Measurements from ENCODE around the gene CCDC47. TPM values are rescaled to one million over a fixed set of nuclear protein-coding genes. Genes with fewer than 3 reads are reported as not detected.

Gene CCDC47
- total RNA-seq, 1 experiment from 2014 or later, result 147 TPM

- H3K4me1 ChIP-seq (ENCODE audit: insufficient read depth, low read length), result peaks cover 7% of the 10 kb centered on the region; the same call in 1 of the 2 replicates
- H2AFZ ChIP-seq (ENCODE audit: low read length), result peak overlapping the region; percentile 51; the same call in 1 of the 2 replicates
- H3F3A ChIP-seq (ENCODE audit: low read length, unreplicated experiment), result no peaks in the 10 kb centered on the region
- H3K36me3 ChIP-seq (ENCODE audit: low read depth, low read length), result no peaks in the 10 kb centered on the region
- intact Hi-C loops (cut with micrococcal nuclease), result no loop called here
- H3K9me3 ChIP-seq (ENCODE audit: low read length), result no peaks in the 10 kb centered on the region
- BruUV-seq (replicated peaks), result no TSS peak
- H3K27ac ChIP-seq (ENCODE audit: low read length), result no peak overlapping the region
- H3K79me2 ChIP-seq (ENCODE audit: low read length), result no peaks in the 10 kb centered on the region
- ChIA-PET CTCF (no interaction called here), POLR2A (ENCODE audit: unreplicated experiment) (no interaction called here)
- no peak for DNase-seq
- no peak for TF ChIP-seq CTCF (conservative IDR thresholded peaks at IDR 0.05; ENCODE audit: low read depth, low read length)
- no peak for TF ChIP-seq EZH2phosphoT487 (IDR thresholded peaks at IDR 0.05; ENCODE audit: borderline replicate concordance, low read length)
- TF ChIP-seq EZH2 (IDR thresholded peaks at IDR 0.05; ENCODE audit: low read length, unreplicated experiment), result no peak
- no peaks in the 10 kb centered on the region for H3K9me2 ChIP-seq (replicated peaks; ENCODE audit: low read length)
- H3K9ac ChIP-seq (ENCODE audit: low read length), result no peak overlapping the region
- H3K4me2 ChIP-seq (ENCODE audit: low read length), result peak overlapping the region; percentile 79
- ATAC-seq, result no peak
- H3K4me3 ChIP-seq (ENCODE audit: low read length), result peak overlapping the region; percentile 75; the same call in 1 of the 2 replicates
- H4K20me1 ChIP-seq (ENCODE audit: low read length), result no peaks in the 10 kb centered on the region
- H3K27me3 ChIP-seq (ENCODE audit: low read length), result no peaks in the 10 kb centered on the region
These were observed 72.6 kb downstream of the CCDC47 start for GRCh38 chr17:63700528-63701455.

- Histone ChIP-seq H3K9me3 (ENCODE audit: low read length) (no peaks in the 10 kb centered on the region), H3F3A (ENCODE audit: low read length, unreplicated experiment) (no peaks in the 10 kb centered on the region), H3K9me2 (replicated peaks; ENCODE audit: low read length) (no peaks in the 10 kb centered on the region), H4K20me1 (ENCODE audit: low read length) (no peaks in the 10 kb centered on the region), H3K79me2 (ENCODE audit: low read length) (no peaks in the 10 kb centered on the region), H3K36me3 (ENCODE audit: low read depth, low read length) (no peaks in the 10 kb centered on the region), H3K4me1 (ENCODE audit: insufficient read depth, low read length) (peaks cover 7% of the 10 kb centered on the region; the same call in 1 of the 2 replicates), H3K9ac (ENCODE audit: low read length) (peak within 1 kb of the TSS; percentile 17; the same call in 1 of the 2 replicates), H3K27ac (ENCODE audit: low read length) (no peak within 1 kb of the TSS), H2AFZ (ENCODE audit: low read length) (peak within 1 kb of the TSS; percentile 75), H3K4me2 (ENCODE audit: low read length) (peak within 1 kb of the TSS; percentile 89), H3K27me3 (ENCODE audit: low read length) (no peaks in the 10 kb centered on the region), H3K4me3 (ENCODE audit: low read length) (peak within 1 kb of the TSS; percentile 75)
- ATAC-seq (peak; percentile 37), DNase-seq (peak; percentile 25)
- no peak for TF ChIP-seq EZH2phosphoT487 (IDR thresholded peaks at IDR 0.05; ENCODE audit: borderline replicate concordance, low read length)
- POLR2A ChIA-PET (ENCODE audit: unreplicated experiment), result no interaction called here
- no TSS peak for BruUV-seq (replicated peaks)
- intact Hi-C loops (cut with micrococcal nuclease), result loop anchor here (2.0 to 10.0 kb wide), 4 partner anchors 41 to 275 kb away; partner anchors contain the start of genes FTSJ3, MAP3K3, PSMC5 and STRADA
- CTCF ChIA-PET, result no interaction called here
These were observed 73.5 kb downstream of the CCDC47 start, which contains the start of gene LIMD2 for GRCh38 chr17:63699638-63700527. LIMD2 (minus strand) TSS chr17:63700125; CDS start chr17:63699298, 827 bp downstream.
